ENCODE measurements around the gene DENND4B. TPM values are rescaled to one million over a fixed set of nuclear protein-coding genes. Genes with fewer than 3 reads are reported as not detected.
"Not testable (repeated sequence)": the region's sequence is repeated elsewhere in the genome, so short reads cannot be mapped to it uniquely, and the experiment has no call there.

DENND4B gene
- total and polyA plus RNA-seq, 4 donors = 9.7 to 27.2 (median 11.6) TPM

GRCh38 chr1:153906396-153906795 lies 40.1 kb downstream of the DENND4B start:
- Histone ChIP-seq H3K36me3 (ENCODE audit: control insufficient read depth in 4 of 4, insufficient read depth in 3 of 4, low read depth in 1 of 4, low read length in 3 of 4) (peaks cover 0 to 7% (median 1%) of the 10 kb centered on the region in 4 donors), H3K9me3 (ENCODE audit: control insufficient read depth in 4 of 4, low read length in 3 of 4) (no peaks in the 10 kb centered on the region), H3K27ac (ENCODE audit: low read depth in 1 of 2, low read length in 2 of 2) (no peak overlapping the region), H3K4me3 (ENCODE audit: low read depth in 1 of 3, low read length in 3 of 3) (no peak overlapping the region), H3K27me3 (ENCODE audit: control insufficient read depth in 4 of 4, insufficient read depth in 4 of 4, low read length in 3 of 4) (no peaks in the 10 kb centered on the region), H3K4me1 (ENCODE audit: control insufficient read depth in 4 of 4, insufficient read depth in 4 of 4, low read length in 3 of 4) (no peaks in the 10 kb centered on the region), H3K9ac (ENCODE audit: low read depth in 1 of 2, low read length in 2 of 2) (no peak overlapping the region)
- TF ChIP-seq, protein P1, sequence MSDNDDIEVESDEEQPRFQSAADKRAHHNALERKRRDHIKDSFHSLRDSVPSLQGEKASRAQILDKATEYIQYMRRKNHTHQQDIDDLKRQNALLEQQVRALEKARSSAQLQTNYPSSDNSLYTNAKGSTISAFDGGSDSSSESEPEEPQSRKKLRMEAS (IDR thresholded peaks at IDR 0.05) = no peak
- TF ChIP-seq JUND (IDR thresholded peaks at IDR 0.05) (no peak), EGR1 (IDR thresholded peaks at IDR 0.05; ENCODE audit: low read depth in 2 of 2) (no peak), REST (IDR thresholded peaks at IDR 0.05) (no peak), HNF4A (conservative IDR thresholded peaks at IDR 0.05) (no peak), NR2F2 (IDR thresholded peaks at IDR 0.05) (no peak), GABPA (IDR thresholded peaks at IDR 0.05 in 1 of 2, conservative IDR thresholded peaks at IDR 0.05 in 1 of 2) (no peak), CTCF (IDR thresholded peaks at IDR 0.05; ENCODE audit: low read depth, low read length, missing input control) (no peak)
- WGBS = 99% methylated on average over 1 of the region's 1 CpG
- no peak for DNase-seq (ENCODE audit: low spot score)

DNA sequence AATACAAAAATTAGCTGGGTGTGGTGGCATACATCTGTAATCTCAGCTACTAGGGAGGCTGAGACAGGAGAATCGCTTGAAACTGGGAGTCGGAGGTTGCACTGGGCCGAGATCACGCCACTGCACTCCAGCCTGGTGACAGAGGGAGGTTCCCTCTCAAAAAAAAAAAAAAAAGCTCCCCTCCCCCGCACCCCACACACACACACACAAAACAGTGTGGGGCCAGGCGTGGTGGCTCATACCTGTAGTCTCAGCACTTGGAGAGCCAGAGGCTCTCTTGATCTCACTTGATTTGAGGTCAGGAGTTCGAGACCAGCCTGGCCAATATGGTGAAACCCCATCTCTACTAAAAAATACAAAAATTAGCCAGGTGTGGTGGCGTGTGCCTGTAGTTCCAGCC lies 40.6 kb downstream of the DENND4B start:
- WGBS = 98% methylated on average over 8 of the region's 8 CpGs
- not testable (repeated sequence) for DNase-seq (ENCODE audit: low spot score); H3K9me3 ChIP-seq (ENCODE audit: control insufficient read depth in 4 of 4, low read length in 3 of 4); H3K4me1 ChIP-seq (ENCODE audit: control insufficient read depth in 4 of 4, insufficient read depth in 4 of 4, low read length in 3 of 4); H3K4me3 ChIP-seq (ENCODE audit: low read depth in 1 of 3, low read length in 3 of 3); H3K27me3 ChIP-seq (ENCODE audit: control insufficient read depth in 4 of 4, insufficient read depth in 4 of 4, low read length in 3 of 4); H3K9ac ChIP-seq (ENCODE audit: low read depth in 1 of 2, low read length in 2 of 2); H3K27ac ChIP-seq (ENCODE audit: low read depth in 1 of 2, low read length in 2 of 2); H3K36me3 ChIP-seq (ENCODE audit: control insufficient read depth in 4 of 4, insufficient read depth in 3 of 4, low read depth in 1 of 4, low read length in 3 of 4)

DNA sequence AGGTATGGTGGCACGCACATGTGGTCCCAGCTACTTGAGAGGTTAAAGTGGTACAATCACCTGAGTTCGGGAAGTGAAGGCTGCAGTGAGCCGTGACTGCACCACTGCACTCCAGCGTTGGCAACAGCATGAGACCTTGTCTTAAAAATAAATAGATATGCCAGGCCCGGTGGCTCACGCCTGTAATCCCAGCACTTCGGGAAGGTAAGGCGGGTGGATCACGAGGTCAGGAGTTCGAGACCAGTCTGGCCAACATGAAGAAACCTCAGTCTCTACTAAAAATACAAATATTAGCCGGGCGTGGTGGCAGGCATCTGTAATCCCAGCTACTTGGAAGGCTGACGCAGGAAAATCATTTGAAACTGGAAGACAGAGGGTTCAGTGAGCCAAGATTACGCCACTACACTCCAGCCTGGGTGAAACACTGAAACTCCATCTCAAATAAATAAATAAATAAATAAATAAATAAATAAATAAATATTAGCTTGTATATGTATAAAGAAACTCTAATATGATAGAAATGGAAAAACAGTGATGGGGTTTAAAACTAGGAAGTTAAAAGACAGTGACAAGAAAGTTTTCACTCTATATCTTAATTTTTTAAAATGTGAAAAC lies 42.6 kb downstream of the DENND4B start:
- Histone ChIP-seq H3K27ac (ENCODE audit: low read depth in 1 of 2, low read length in 2 of 2) (no peak overlapping the region), H3K4me1 (ENCODE audit: control insufficient read depth in 4 of 4, insufficient read depth in 4 of 4, low read length in 3 of 4) (no peaks in the 10 kb centered on the region)
- 92% methylated on average over 14 of the region's 14 CpGs for WGBS

More for the DNA sequence above, 42.6 kb downstream of the DENND4B start:
- TF ChIP-seq GABPA (IDR thresholded peaks at IDR 0.05 in 1 of 2, conservative IDR thresholded peaks at IDR 0.05 in 1 of 2) (no peak), NR2F2 (IDR thresholded peaks at IDR 0.05) (no peak), YY1 (IDR thresholded peaks at IDR 0.05) (no peak), ATF3 (IDR thresholded peaks at IDR 0.05) (no peak), RXRA (IDR thresholded peaks at IDR 0.05) (no peak), ZBTB33 (IDR thresholded peaks at IDR 0.05) (no peak), RAD21 (IDR thresholded peaks at IDR 0.05) (no peak), EGR1 (IDR thresholded peaks at IDR 0.05; ENCODE audit: low read depth in 2 of 2) (no peak)
- H3K4me3 ChIP-seq (ENCODE audit: low read depth in 1 of 3, low read length in 3 of 3) = no peak overlapping the region
- DNase-seq (ENCODE audit: low spot score) = no peak
- H3K36me3 ChIP-seq (ENCODE audit: control insufficient read depth in 4 of 4, insufficient read depth in 3 of 4, low read depth in 1 of 4, low read length in 3 of 4) = peaks cover 0 to 11% (median 2%) of the 10 kb centered on the region in 4 donors
- H3K9me3 ChIP-seq (ENCODE audit: control insufficient read depth in 4 of 4, low read length in 3 of 4) = no peaks in the 10 kb centered on the region
- no peaks in the 10 kb centered on the region for H3K27me3 ChIP-seq (ENCODE audit: control insufficient read depth in 4 of 4, insufficient read depth in 4 of 4, low read length in 3 of 4)
- H3K9ac ChIP-seq (ENCODE audit: low read depth in 1 of 2, low read length in 2 of 2) = no peak overlapping the region
